MCF 10A (cell line): Measurements from ENCODE around the gene HLA-A. TPM values are rescaled to one million over a fixed set of nuclear protein-coding genes. Genes with fewer than 3 reads are reported as not detected.

Experiments used
- BruUV-seq: library from RNA; stranded (reverse); fragments of 400-500 nt; replicated peaks from 2 replicates; lab custom pipeline; 2021; lab: Mats Ljungman, UMichigan
- CTCF ChIA-PET: fragments of 300-600 bp; sonication (Branson Sonifier 250); formaldehyde crosslinking; extraction: SDS; loops from one replicate; lab custom pipeline; 2021; ENCODE audit warnings: antibody characterized with exemption, inconsistent platforms; lab: Yijun Ruan, JAX
- POLR2A ChIA-PET: fragments of 300-600, 350-650 bp; sonication (Branson Sonifier 250); formaldehyde crosslinking; extraction: SDS; loops from one replicate; lab custom pipeline; 2020; ENCODE audit warnings: antibody characterized with exemption, inconsistent platforms; lab: Yijun Ruan, JAX
- DNase-seq: peaks from one replicate; pipeline ENCODE4 v3.0.0-alpha.2; 2018; ENCODE audit not compliant: unreplicated experiment
- H3K27ac Mint-ChIP-seq: one replicate; pipeline ENCODE4 v1.8.0; 2022; ENCODE audit warnings: mild to moderate bottlenecking, low read depth, mixed read lengths; ENCODE audit not compliant: unreplicated experiment
- H3K27me3 Mint-ChIP-seq: one replicate; pipeline ENCODE4 v1.8.0; 2022; ENCODE audit warnings: mixed read lengths; ENCODE audit not compliant: insufficient read depth, unreplicated experiment
- H3K36me3 Mint-ChIP-seq: one replicate; pipeline ENCODE4 v1.8.0; 2022; ENCODE audit warnings: mild to moderate bottlenecking, moderate library complexity, mixed read lengths; ENCODE audit not compliant: insufficient read depth, unreplicated experiment
- H3K4me1 Mint-ChIP-seq: one replicate; pipeline ENCODE4 v1.8.0; 2022; ENCODE audit warnings: mixed read lengths; ENCODE audit not compliant: insufficient read depth, unreplicated experiment
- H3K4me3 Mint-ChIP-seq: one replicate; pipeline ENCODE4 v1.8.0; 2022; ENCODE audit warnings: mild to moderate bottlenecking, moderate library complexity, mixed read lengths; ENCODE audit not compliant: unreplicated experiment
- H3K9me3 Mint-ChIP-seq: one replicate; pipeline ENCODE4 v1.8.0; 2022; ENCODE audit warnings: mixed read lengths; ENCODE audit not compliant: unreplicated experiment
- CTCF ChIP-seq: fragments of 200-600 bp; IDR thresholded peaks from one replicate; pipeline ENCODE4 v1.8.0; 2022; ENCODE audit warnings: antibody characterized with exemption, mild to moderate bottlenecking; ENCODE audit not compliant: unreplicated experiment
- intact Hi-C: fragments of 100-400 bp; cut with micrococcal nuclease; formaldehyde crosslinking; loops from 2 replicates; pipeline ENCODE4 v1.14.1; 2022
- total RNA-seq: library from RNA; stranded (reverse); gene quantifications from 2 replicates; pipeline ENCODE4 v1.2.3, GENCODE V29; 2022

The HLA-A gene
- total RNA-seq, 1 experiment from 2014 or later, result 139 TPM

- Mint-ChIP-seq H3K9me3 (no peaks in the 10 kb centered on the region), H3K27ac (no peak overlapping the region), H3K36me3 (no peaks in the 10 kb centered on the region), H3K4me1 (peaks cover 7% of the 10 kb centered on the region), H3K27me3 (peaks cover 36% of the 10 kb centered on the region), H3K4me3 (no peak overlapping the region)
- intact Hi-C loops, result no loop called here
- ChIA-PET CTCF (interaction anchor here (0.8 kb wide), 1 partner anchor 562 kb away, joined by 3 read pairs; no protein-coding TSS in a partner anchor), POLR2A (no interaction called here)
- no TSS peak for BruUV-seq
- no peak for TF ChIP-seq CTCF
- no peak for DNase-seq
These were observed 22.6 kb upstream of the HLA-A start for GRCh38 chr6:29919506-29920445.

- no peak for DNase-seq
- Mint-ChIP-seq H3K4me1 (peaks cover 15% of the 10 kb centered on the region), H3K27ac (no peak overlapping the region), H3K4me3 (no peak overlapping the region), H3K36me3 (no peaks in the 10 kb centered on the region), H3K9me3 (no peaks in the 10 kb centered on the region), H3K27me3 (peaks cover 19% of the 10 kb centered on the region)
- no peak for TF ChIP-seq CTCF
- no TSS peak for BruUV-seq
- intact Hi-C loops, result no loop called here
- ChIA-PET CTCF (no interaction called here), POLR2A (no interaction called here)
These were observed 18.0 kb upstream of the HLA-A start for GRCh38 chr6:29924287-29924686.

- Mint-ChIP-seq H3K4me1 (peaks cover 15% of the 10 kb centered on the region), H3K36me3 (no peaks in the 10 kb centered on the region), H3K9me3 (no peaks in the 10 kb centered on the region), H3K4me3 (no peak overlapping the region), H3K27me3 (peaks cover 15% of the 10 kb centered on the region), H3K27ac (no peak overlapping the region)
- no TSS peak for BruUV-seq
- POLR2A ChIA-PET, result no interaction called here
- no peak for TF ChIP-seq CTCF
- CTCF ChIA-PET, result no interaction called here
- DNase-seq, result peak; percentile 34
- intact Hi-C loops, result no loop called here
These were observed 17.6 kb upstream of the HLA-A start for GRCh38 chr6:29924731-29925130.

DNA sequence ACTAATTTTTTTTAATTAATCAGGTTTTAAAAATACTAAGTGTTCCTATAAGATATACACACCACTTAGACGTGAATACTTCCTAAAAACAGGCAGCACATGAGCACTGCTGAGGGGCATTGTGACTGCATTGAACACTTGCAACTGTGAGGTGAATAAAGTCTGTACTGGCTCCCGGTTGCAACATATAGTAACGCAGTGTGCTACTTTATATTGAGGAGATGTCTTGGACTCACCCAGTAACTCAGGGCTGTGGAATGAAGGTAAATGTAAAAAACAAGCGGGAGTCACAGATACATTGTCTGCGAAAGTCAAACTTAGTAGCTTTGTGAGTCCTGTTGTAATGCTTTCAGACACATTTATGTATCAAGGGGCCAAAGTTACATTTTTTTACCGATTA, 17.0 kb upstream of the HLA-A start:
- BruUV-seq, result no TSS peak
- Mint-ChIP-seq H3K4me3 (no peak overlapping the region), H3K27me3 (peaks cover 9% of the 10 kb centered on the region), H3K9me3 (no peaks in the 10 kb centered on the region), H3K4me1 (peaks cover 15% of the 10 kb centered on the region), H3K36me3 (no peaks in the 10 kb centered on the region), H3K27ac (no peak overlapping the region)
- DNase-seq, result no peak
- POLR2A ChIA-PET, result no interaction called here
- intact Hi-C loops, result no loop called here
- CTCF ChIA-PET, result no interaction called here
- no peak for TF ChIP-seq CTCF
